K562 (cell line): ENCODE results near the gene URI1. TPM values are rescaled to one million over a fixed set of nuclear protein-coding genes. Genes with fewer than 3 reads are reported as not detected.

Experiments
- C11orf30 ChIP-seq: fragments of 450-650 bp; IDR thresholded peaks from 2 replicates; pipeline ENCODE4 v1.6.1; 2016; ENCODE audit warnings: low read depth, mild to moderate bottlenecking
- CBFA2T3 ChIP-seq: fragments of 450-650 bp; IDR thresholded peaks from 2 replicates; pipeline ENCODE4 v1.6.1; 2017
- CCNT2 ChIP-seq: IDR thresholded peaks from 2 replicates; pipeline ENCODE4 v1.6.1; 2011; ENCODE audit warnings: borderline replicate concordance, low read depth, mild to moderate bottlenecking, moderate library complexity, mixed read lengths, low read length; ENCODE audit not compliant: insufficient read length; ENCODE audit errors: extremely low read depth
- FOXA1 ChIP-seq: fragments of 450-650 bp; IDR thresholded peaks from 2 replicates; pipeline ENCODE4 v1.6.1; 2016; ENCODE audit warnings: mild to moderate bottlenecking, borderline replicate concordance
- GATAD2B ChIP-seq: fragments of 450-650 bp; IDR thresholded peaks from 2 replicates; pipeline ENCODE4 v1.6.1; 2017; ENCODE audit warnings: mild to moderate bottlenecking, borderline replicate concordance
- KDM1A ChIP-seq, 2 experiments: fragments of 450-650 bp; IDR thresholded peaks; 2 replicates each; pipeline ENCODE4 v1.6.1; 2016; ENCODE audit warnings: mild to moderate bottlenecking in 2 of 2
- KLF16 ChIP-seq: IDR thresholded peaks from 2 replicates; pipeline ENCODE4 v1.6.1; 2016; ENCODE audit warnings: antibody characterized with exemption
- LEF1 ChIP-seq: fragments of 450-650 bp; IDR thresholded peaks from 2 replicates; pipeline ENCODE4 v1.6.1; 2016; ENCODE audit warnings: mild to moderate bottlenecking
- MAFG ChIP-seq: fragments of 450-650 bp; conservative IDR thresholded peaks from 2 replicates; pipeline ENCODE4 v1.6.1; 2016; ENCODE audit warnings: missing genetic modification characterization, missing compliant biosample characterization
- MAFK ChIP-seq: IDR thresholded peaks from 2 replicates; pipeline ENCODE4 v1.6.1; 2011; ENCODE audit warnings: low read length, improper control_type of control experiment
- NFIC ChIP-seq: fragments of 450-650 bp; IDR thresholded peaks from 2 replicates; pipeline ENCODE4 v1.6.1; 2017; ENCODE audit warnings: mild to moderate bottlenecking, inconsistent platforms
- POLR2AphosphoS5 ChIP-seq: IDR thresholded peaks from 2 replicates; pipeline ENCODE4 v1.6.1; 2011; ENCODE audit warnings: mild to moderate bottlenecking, low read depth, low read length, moderate library complexity; ENCODE audit not compliant: control insufficient read depth, insufficient read depth
- PTRF ChIP-seq: fragments of 450-650 bp; IDR thresholded peaks from 2 replicates; pipeline ENCODE4 v1.6.1; 2016; ENCODE audit warnings: mild to moderate bottlenecking, missing genetic modification characterization, missing compliant biosample characterization
- SMARCA4 ChIP-seq: fragments of 450-650 bp; IDR thresholded peaks from 2 replicates; pipeline ENCODE4 v1.6.1; 2016
- TEAD4 ChIP-seq, 2 experiments: sonication (generic) in 1 of 2; formaldehyde crosslinking in 1 of 2; IDR thresholded peaks; 2 replicates each; pipeline versions ENCODE4 v1.6.1 to v1.8.0; 2012 to 2022; ENCODE audit warnings: borderline replicate concordance in 1 of 2, inconsistent platforms in 1 of 2, low read length in 1 of 2, mild to moderate bottlenecking in 1 of 2, missing genetic modification reagents in 1 of 2
- TRIM24 ChIP-seq, 2 experiments: fragments of 450-650 bp; IDR thresholded peaks; 2 replicates each; pipeline ENCODE4 v1.6.1; 2016
- TRIM28 ChIP-seq: fragments of 450-650 bp; IDR thresholded peaks from 2 replicates; pipeline ENCODE4 v1.6.1; 2017
- ZBTB1 ChIP-seq: sonication (generic); formaldehyde crosslinking; IDR thresholded peaks from 2 replicates; pipeline ENCODE4 v1.8.1; 2023; ENCODE audit warnings: missing genetic modification reagents, low read depth, mild to moderate bottlenecking, borderline replicate concordance
- ZBTB34 ChIP-seq: fragments of 250-450 bp; sonication (Bioruptor Pico); IDR thresholded peaks from 2 replicates; pipeline ENCODE4 v1.8.0; 2021; ENCODE audit warnings: mild to moderate bottlenecking, moderate library complexity
- ZEB2 ChIP-seq: fragments of 450-650 bp; IDR thresholded peaks from 2 replicates; pipeline ENCODE4 v1.6.1; 2016
- ZNF175 ChIP-seq: fragments of 200-800 bp; sonication (Bioruptor generic); IDR thresholded peaks from 2 replicates; pipeline ENCODE4 v1.6.1; 2016; ENCODE audit warnings: low read depth, mild to moderate bottlenecking, missing genetic modification characterization, missing compliant biosample characterization
- polyA plus RNA-seq, 8 experiments: library from polyadenylated mRNA; depleted of rRNA in 4 of 8; stranded (reverse) in 5 of 8; unstranded in 3 of 8; fragments of >200 nt; fragmentation: Nextera tagmentation in 2 of 8; fragmentation: Illumina TruSeq in 1 of 8; extraction: Ambion mirVana in 2 of 8; extraction: Trizol in 1 of 8; gene quantifications; 2 replicates each; pipeline versions ENCODE4 v1.2.1 to v1.2.3, GENCODE V29; 2011 to 2014; ENCODE audit warnings: inconsistent platforms in 1 of 8, missing spikeins in 1 of 8
- total RNA-seq, 7 experiments: library from RNA; depleted of rRNA in 6 of 7; stranded (reverse); fragments of >200 nt in 6 of 7; fragmentation: Illumina TruSeq in 2 of 7; extraction: Trizol in 2 of 7; gene quantifications; 2 replicates each; pipeline versions ENCODE4 v1.2.1 to v1.2.3, GENCODE V29; 2011 to 2021; ENCODE audit warnings: low replicate concordance in 1 of 7
- TF ChIP-seq, protein P1 (sequence below): IDR thresholded peaks from 3 replicates; pipeline ENCODE4 v1.6.1; 2011; ENCODE audit warnings: borderline replicate concordance, mild to moderate bottlenecking; ENCODE audit not compliant: insufficient read length, insufficient read depth
- TF ChIP-seq, protein P2 (sequence below): fragments of 450-650 bp; IDR thresholded peaks from 2 replicates; pipeline ENCODE4 v1.6.1; 2016
- TF ChIP-seq, protein P3 (sequence below): IDR thresholded peaks from 2 replicates; pipeline ENCODE4 v1.6.1; 2012; ENCODE audit warnings: low read depth, low read length, improper control_type of control experiment, borderline replicate concordance

The URI1 gene
- total and polyA plus RNA-seq, 9 of the 15 experiments (the other 6 are each of a cell fraction or from before 2014, with no cell fraction given), result 16.9 to 87.4 (median 63.9) TPM

GRCh38 chr19:29988351-29988750 is 46.3 kb downstream of the URI1 start (continued):
- TF ChIP-seq C11orf30 (peak; percentile 82), MAFG (peak; percentile 72), KDM1A (IDR thresholded peaks at IDR 0.05) (peak in 1 of 2 experiments; percentile 57; a peak in 1 of 4 replicates), POLR2AphosphoS5 (peak; percentile 66), TEAD4 (IDR thresholded peaks at IDR 0.05; ENCODE audit: low read length) (peak; percentile 71), TEAD4 (CRISPR knock-in tag; IDR thresholded peaks at IDR 0.05; ENCODE audit: borderline replicate concordance) (no peak), TRIM24 (IDR thresholded peaks at IDR 0.05) (peak; percentile 40 to 57; a peak in 3 of 4 replicates), ZNF175 (CRISPR knock-in tag) (no peak), LEF1 (peak; percentile 59), ZBTB34 (CRISPR knock-in tag) (no peak), PTRF (tag) (no peak), ZEB2 (peak; percentile 35; the same call in 1 of the 2 replicates), TRIM28 (no peak), CCNT2 (peak; percentile 45), MAFK (0 out of 2 replicates have a peak, but pooled peaks have one; percentile 31), ZBTB1 (CRISPR knock-in tag) (no peak), KLF16 (0 out of 2 replicates have a peak, but pooled peaks have one; percentile 16), NFIC (peak; percentile 53), GATAD2B (no peak), SMARCA4 (peak; percentile 69), FOXA1 (no peak), CBFA2T3 (peak; percentile 87)
- TF ChIP-seq, protein P1, sequence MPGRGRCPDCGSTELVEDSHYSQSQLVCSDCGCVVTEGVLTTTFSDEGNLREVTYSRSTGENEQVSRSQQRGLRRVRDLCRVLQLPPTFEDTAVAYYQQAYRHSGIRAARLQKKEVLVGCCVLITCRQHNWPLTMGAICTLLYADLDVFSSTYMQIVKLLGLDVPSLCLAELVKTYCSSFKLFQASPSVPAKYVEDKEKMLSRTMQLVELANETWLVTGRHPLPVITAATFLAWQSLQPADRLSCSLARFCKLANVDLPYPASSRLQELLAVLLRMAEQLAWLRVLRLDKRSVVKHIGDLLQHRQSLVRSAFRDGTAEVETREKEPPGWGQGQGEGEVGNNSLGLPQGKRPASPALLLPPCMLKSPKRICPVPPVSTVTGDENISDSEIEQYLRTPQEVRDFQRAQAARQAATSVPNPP, result no peak
- TF ChIP-seq, protein P2, sequence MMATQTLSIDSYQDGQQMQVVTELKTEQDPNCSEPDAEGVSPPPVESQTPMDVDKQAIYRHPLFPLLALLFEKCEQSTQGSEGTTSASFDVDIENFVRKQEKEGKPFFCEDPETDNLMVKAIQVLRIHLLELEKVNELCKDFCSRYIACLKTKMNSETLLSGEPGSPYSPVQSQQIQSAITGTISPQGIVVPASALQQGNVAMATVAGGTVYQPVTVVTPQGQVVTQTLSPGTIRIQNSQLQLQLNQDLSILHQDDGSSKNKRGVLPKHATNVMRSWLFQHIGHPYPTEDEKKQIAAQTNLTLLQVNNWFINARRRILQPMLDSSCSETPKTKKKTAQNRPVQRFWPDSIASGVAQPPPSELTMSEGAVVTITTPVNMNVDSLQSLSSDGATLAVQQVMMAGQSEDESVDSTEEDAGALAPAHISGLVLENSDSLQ, result peak; percentile 65; the same call in 1 of the 2 replicates
- TF ChIP-seq, protein P3, sequence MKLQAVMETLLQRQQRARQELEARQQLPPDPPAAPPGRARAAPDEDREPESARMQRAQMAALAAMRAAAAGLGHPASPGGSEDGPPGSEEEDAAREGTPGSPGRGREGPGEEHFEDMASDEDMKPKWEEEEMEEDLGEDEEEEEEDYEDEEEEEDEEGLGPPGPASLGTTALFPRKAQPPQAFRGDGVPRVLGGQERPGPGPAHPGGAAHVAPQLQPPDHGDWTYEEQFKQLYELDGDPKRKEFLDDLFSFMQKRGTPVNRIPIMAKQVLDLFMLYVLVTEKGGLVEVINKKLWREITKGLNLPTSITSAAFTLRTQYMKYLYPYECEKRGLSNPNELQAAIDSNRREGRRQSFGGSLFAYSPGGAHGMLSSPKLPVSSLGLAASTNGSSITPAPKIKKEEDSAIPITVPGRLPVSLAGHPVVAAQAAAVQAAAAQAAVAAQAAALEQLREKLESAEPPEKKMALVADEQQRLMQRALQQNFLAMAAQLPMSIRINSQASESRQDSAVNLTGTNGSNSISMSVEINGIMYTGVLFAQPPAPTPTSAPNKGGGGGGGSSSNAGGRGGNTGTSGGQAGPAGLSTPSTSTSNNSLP, result peak; percentile 65; the same call in 1 of the 2 replicates
